Breast epithelium (tissue), 3 donors: ENCODE measurements around the gene PNMA1.

Experiments
- CTCF ChIP-seq, 3 donors: fragments of 450-650 bp; IDR thresholded peaks; one replicate each; pipeline ENCODE4 v1.5.1; 2016 to 2017; ENCODE audit warnings: antibody characterized with exemption in 3 of 3, mild to moderate bottlenecking in 3 of 3, moderate library complexity in 3 of 3
- POLR2A ChIP-seq: fragments of 450-650 bp; IDR thresholded peaks from one replicate; pipeline ENCODE4 v1.6.1; 2016; ENCODE audit warnings: antibody characterized with exemption, mild to moderate bottlenecking, moderate library complexity
- POLR2AphosphoS5 ChIP-seq, 3 donors: sonication (generic); formaldehyde crosslinking; IDR thresholded peaks; one replicate each; pipeline ENCODE4 v1.6.1; 2017; ENCODE audit warnings: antibody characterized with exemption in 3 of 3

- TF ChIP-seq CTCF (IDR thresholded peaks at IDR 0.05) (peak in 1 of 3 donors; percentile 16), POLR2A (no peak), POLR2AphosphoS5 (IDR thresholded peaks at IDR 0.05) (no peak)
Measured at GRCh38 chr14:73746520-73747378, 32.6 kb upstream of the PNMA1 start.
